ENCODE results near the gene GNB5.

DNA sequence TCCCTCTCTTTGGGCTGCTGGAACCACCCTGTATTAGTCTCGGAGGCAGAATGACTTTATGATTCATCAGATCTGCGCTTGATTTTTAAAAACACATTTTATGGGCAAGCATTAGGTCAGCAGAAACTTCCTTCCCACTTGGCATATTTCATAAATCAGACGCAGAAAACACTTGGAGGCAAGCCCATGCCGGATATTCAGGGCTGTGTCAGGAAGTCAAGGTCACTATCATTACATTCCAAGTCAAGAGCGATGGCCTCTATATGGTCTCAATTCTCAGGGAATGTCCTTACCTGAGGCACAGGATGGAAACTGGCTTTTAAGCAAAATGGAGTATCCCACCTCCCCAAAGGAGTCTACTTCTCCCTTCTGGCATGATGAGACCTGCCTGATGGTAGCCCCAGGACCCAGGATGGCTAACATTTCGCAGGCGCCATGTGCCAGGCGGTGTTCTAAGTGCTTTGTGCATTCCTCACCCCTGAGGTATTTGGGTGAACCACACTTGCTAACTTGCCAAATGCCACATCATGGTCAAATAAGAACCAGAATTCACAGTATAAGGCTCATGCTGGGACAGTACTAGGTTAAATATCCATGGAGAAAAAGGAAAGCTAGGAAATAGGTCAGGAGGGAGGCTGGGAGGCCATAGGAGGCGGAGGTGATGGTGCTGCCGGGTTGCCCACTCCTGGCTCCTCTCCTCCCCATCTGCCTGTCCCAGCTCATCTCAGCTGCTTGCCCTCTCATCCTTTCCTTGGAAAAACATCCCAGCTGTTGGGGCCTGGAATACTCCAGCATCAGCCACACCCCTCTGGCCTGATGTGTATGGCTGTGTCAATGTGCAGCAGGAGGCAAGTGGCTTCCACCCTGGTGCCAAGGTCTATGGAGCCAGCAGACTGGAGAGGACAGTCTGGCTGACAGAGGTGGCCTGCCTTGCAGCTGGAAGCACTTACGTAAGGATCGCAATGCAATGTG, 97.4 kb downstream of the GNB5 start:
- TF ChIP-seq TCF4 (CRISPR knock-in tag; IDR thresholded peaks at IDR 0.05; ENCODE audit: borderline replicate concordance) (no peak), PATZ1 (CRISPR knock-in tag; IDR thresholded peaks at IDR 0.05; ENCODE audit: borderline replicate concordance) (peak; percentile 39; the same call in 1 of the 2 replicates), ZFP30 (CRISPR knock-in tag; IDR thresholded peaks at IDR 0.05) (no peak), CREB5 (CRISPR knock-in tag; IDR thresholded peaks at IDR 0.05; ENCODE audit: low read depth) (peak; percentile 75; the same call in 1 of the 2 replicates), ZC3H10 (CRISPR knock-in tag; IDR thresholded peaks at IDR 0.05) (peak; percentile 45; the same call in 1 of the 2 replicates), ZNF565 (CRISPR knock-in tag; conservative IDR thresholded peaks at IDR 0.05; ENCODE audit: low read depth) (no peak), GLIS3 (CRISPR knock-in tag; IDR thresholded peaks at IDR 0.05) (no peak), CSRNP3 (CRISPR knock-in tag; IDR thresholded peaks at IDR 0.05) (no peak), ZNF8 (CRISPR knock-in tag; IDR thresholded peaks at IDR 0.05) (no peak), PPARA (CRISPR knock-in tag; IDR thresholded peaks at IDR 0.05; ENCODE audit: borderline replicate concordance) (no peak), OSR1 (CRISPR knock-in tag; IDR thresholded peaks at IDR 0.05) (no peak)

All from SK-N-SH treated with all-trans-retinoic acid at 6 μM for 48 hours (cell line).